K562 (cell line): ENCODE data around the gene NUP153. TPM values are rescaled to one million over a fixed set of nuclear protein-coding genes. Genes with fewer than 3 reads are reported as not detected.

ENCODE experiments used
- ATAC-seq: fragments of 200-7000 bp; cut with Tn5 transposase; 3 replicates; pipeline ENCODE4 v1.9.1; 2020; ENCODE audit warnings: moderate library complexity
- BruUV-seq: library from RNA; stranded (reverse); fragments of 400-500 nt; replicated peaks from 2 replicates; lab custom pipeline; 2021; lab: Mats Ljungman, UMichigan
- CTCF ChIA-PET: fragments of 300-600 bp; formaldehyde crosslinking; extraction: SDS; loops from one replicate; lab custom pipeline; 2021; ENCODE audit warnings: low intra/inter-chr PET ratio; lab: Yijun Ruan, JAX
- POLR2A ChIA-PET: fragments of 300-600, 350-650 bp; sonication (Branson Sonifier 250); formaldehyde crosslinking; extraction: SDS; loops from one replicate; lab custom pipeline; 2021; ENCODE audit warnings: antibody characterized with exemption, inconsistent platforms; lab: Yijun Ruan, JAX
- DNase-seq, 4 experiments: peaks; one replicate each; pipeline versions ENCODE4 v3.0.0 to v3.0.0-alpha.2; 2011 to 2018; ENCODE audit warnings: low spot score in 3 of 4, mixed read lengths in 3 of 4; ENCODE audit errors: extremely low read depth in 1 of 4
- FAIRE-seq: peaks from 2 replicates; lab custom pipeline; 2011; peaks lifted over from hg19 to GRCh38; lab: Jason Lieb, UNC
- H2AFZ ChIP-seq: 2 replicates; pipeline ENCODE4 v1.6.0; 2011; ENCODE audit warnings: low read depth, low read length, control low read depth, inconsistent platforms
- H3K27ac ChIP-seq: fragments of 200-600 bp; 3 replicates; pipeline ENCODE4 v1.8.0; 2011; ENCODE audit warnings: low read depth, mild to moderate bottlenecking, control low read depth, inconsistent platforms, low read length, moderate library complexity, mixed read lengths; ENCODE audit errors: extremely low read depth
- H3K27me3 ChIP-seq, 2 experiments: fragments of 300-600 bp in 1 of 2; 2 replicates in 1 of 2; 3 replicates in 1 of 2; pipeline versions ENCODE4 v1.6.0 to v1.8.0; 2011; ENCODE audit warnings: inconsistent platforms in 2 of 2, low read length in 2 of 2, mild to moderate bottlenecking in 1 of 2, mixed read lengths in 1 of 2, moderate library complexity in 1 of 2; ENCODE audit not compliant: control insufficient read depth in 2 of 2, insufficient read depth in 2 of 2
- H3K36me3 ChIP-seq: fragments of 300-600 bp; 3 replicates; pipeline ENCODE4 v1.8.0; 2011; ENCODE audit warnings: mild to moderate bottlenecking, low read length, inconsistent platforms; ENCODE audit not compliant: control insufficient read depth, insufficient read depth
- H3K4me1 ChIP-seq, 2 experiments: fragments of 200-600 bp in 1 of 2; replicated peaks in 1 of 2; 2 replicates in 1 of 2; 3 replicates in 1 of 2; pipeline versions ENCODE4 v1.5.1 to v1.8.0; 2011; ENCODE audit warnings: inconsistent platforms in 2 of 2, low read length in 2 of 2, mild to moderate bottlenecking in 1 of 2, mixed read lengths in 1 of 2, moderate library complexity in 1 of 2; ENCODE audit not compliant: control insufficient read depth in 2 of 2, insufficient read depth in 2 of 2
- H3K4me2 ChIP-seq: 2 replicates; pipeline ENCODE4 v1.6.1; 2011; ENCODE audit warnings: low read length, control low read depth, inconsistent platforms, mixed read lengths; ENCODE audit not compliant: insufficient read depth
- H3K4me3 ChIP-seq: fragments of 200-600 bp; sonication (generic), shearing (Covaris generic); 2 replicates; pipeline ENCODE4 v1.5.1; 2016; ENCODE audit warnings: control low read depth, inconsistent platforms
- H3K79me2 ChIP-seq: fragments of 200-600 bp; 3 replicates; pipeline ENCODE4 v1.8.0; 2011; ENCODE audit warnings: low read length, inconsistent platforms; ENCODE audit not compliant: control insufficient read depth, insufficient read depth
- H3K9ac ChIP-seq, 2 experiments: 2 replicates each; pipeline versions ENCODE4 v1.6.0 to v1.6.1; 2011; ENCODE audit warnings: low read depth in 2 of 2, low read length in 2 of 2, control low read depth in 1 of 2, inconsistent platforms in 1 of 2, mild to moderate bottlenecking in 1 of 2, mixed read lengths in 1 of 2; ENCODE audit not compliant: insufficient read depth in 1 of 2
- H3K9me1 ChIP-seq: one replicate; pipeline ENCODE4 v1.6.0; 2011; ENCODE audit warnings: inconsistent platforms, mild to moderate bottlenecking, low read length, moderate library complexity; ENCODE audit not compliant: control insufficient read depth, insufficient read depth
- H3K9me3 ChIP-seq: replicated peaks from 2 replicates; pipeline ENCODE4 v1.5.1; 2011; ENCODE audit warnings: low read depth, low read length, inconsistent platforms; ENCODE audit not compliant: control insufficient read depth, insufficient read depth
- H4K20me1 ChIP-seq: replicated peaks from 2 replicates; pipeline ENCODE4 v1.6.1; 2011; ENCODE audit warnings: low read length, inconsistent platforms, mixed read lengths; ENCODE audit not compliant: control insufficient read depth, insufficient read depth
- BRD4 ChIP-seq: fragments of 200-600 bp; sonication (generic); IDR thresholded peaks from 2 replicates; pipeline ENCODE4 v1.6.1; 2017; ENCODE audit warnings: inconsistent platforms
- CAMTA2 ChIP-seq: fragments of 250-450 bp; sonication (Bioruptor Pico); conservative IDR thresholded peaks from 2 replicates; pipeline ENCODE4 v1.5.1; 2022
- GATAD2A ChIP-seq: fragments of 450-650 bp; IDR thresholded peaks from 2 replicates; pipeline ENCODE4 v1.6.1; 2017
- KHSRP ChIP-seq: fragments of 450-650 bp; IDR thresholded peaks from 2 replicates; pipeline ENCODE4 v1.6.1; 2017
- SREBF2 ChIP-seq: sonication (generic); formaldehyde crosslinking; IDR thresholded peaks from 2 replicates; pipeline ENCODE4 v1.4.0; 2020; ENCODE audit warnings: mild to moderate bottlenecking, missing genetic modification reagents
- ZNF586 ChIP-seq: fragments of 450-650 bp; formaldehyde crosslinking; conservative IDR thresholded peaks from 2 replicates; pipeline ENCODE4 v1.4.0; 2020; ENCODE audit warnings: mild to moderate bottlenecking, moderate library complexity
- WGBS: fragments of 100-300 bp; shearing (Covaris generic); methylation state at CpG from one replicate; pipeline ENCODE4 v1.1.6; 2016; ENCODE audit warnings: low coverage, mixed read lengths; ENCODE audit not compliant: insufficient coverage; ENCODE audit errors: missing lambda C conversion rate; 5-methylcytosine and 5-hydroxymethylcytosine counted together
- in situ Hi-C: fragments of 300-500 bp; cut with MboI; formaldehyde crosslinking; loops from 4 replicates; pipeline ENCODE4 v1.15.0; 2018; ENCODE audit warnings: inconsistent platforms, mixed read lengths
- intact Hi-C: fragments of 100-400 bp; cut with micrococcal nuclease; formaldehyde crosslinking; loops from 2 replicates; pipeline ENCODE4 v1.14.2; 2022
- polyA plus RNA-seq, 8 experiments: library from polyadenylated mRNA; depleted of rRNA in 4 of 8; stranded (reverse) in 5 of 8; unstranded in 3 of 8; fragments of >200 nt; fragmentation: Nextera tagmentation in 2 of 8; fragmentation: Illumina TruSeq in 1 of 8; extraction: Ambion mirVana in 2 of 8; extraction: Trizol in 1 of 8; gene quantifications; 2 replicates each; pipeline versions ENCODE4 v1.2.1 to v1.2.3, GENCODE V29; 2011 to 2014; ENCODE audit warnings: inconsistent platforms in 1 of 8, missing spikeins in 1 of 8
- total RNA-seq, 7 experiments: library from RNA; depleted of rRNA in 6 of 7; stranded (reverse); fragments of >200 nt in 6 of 7; fragmentation: Illumina TruSeq in 2 of 7; extraction: Trizol in 2 of 7; gene quantifications; 2 replicates each; pipeline versions ENCODE4 v1.2.1 to v1.2.3, GENCODE V29; 2011 to 2021; ENCODE audit warnings: low replicate concordance in 1 of 7
- TF ChIP-seq, protein P1 (sequence below), 2 experiments: fragments of 150-350 bp in 1 of 2; IDR thresholded peaks; 2 replicates each; pipeline ENCODE4 v1.6.1; 2012 to 2016; ENCODE audit warnings: low read depth in 2 of 2, low read length in 2 of 2, mild to moderate bottlenecking in 1 of 2, moderate library complexity in 1 of 2
- TF ChIP-seq, protein P2 (sequence below): IDR thresholded peaks from 2 replicates; pipeline ENCODE4 v1.6.1; 2014; ENCODE audit warnings: antibody characterized with exemption
- TF ChIP-seq, protein P3 (sequence below): fragments of 150-350 bp; conservative IDR thresholded peaks from 2 replicates; pipeline ENCODE4 v1.6.1; 2014; ENCODE audit warnings: low read length
- TF ChIP-seq, protein P4 (sequence below): IDR thresholded peaks from 2 replicates; pipeline ENCODE4 v1.6.1; 2011; ENCODE audit warnings: borderline replicate concordance, low read depth, mild to moderate bottlenecking, moderate library complexity, low read length; ENCODE audit not compliant: insufficient read depth, poor library complexity, severe bottlenecking

NUP153 gene
- total and polyA plus RNA-seq, 9 of the 15 experiments (the other 6 are each of a cell fraction or from before 2014, with no cell fraction given): 21.9 to 110 (median 84.8) TPM

DNA sequence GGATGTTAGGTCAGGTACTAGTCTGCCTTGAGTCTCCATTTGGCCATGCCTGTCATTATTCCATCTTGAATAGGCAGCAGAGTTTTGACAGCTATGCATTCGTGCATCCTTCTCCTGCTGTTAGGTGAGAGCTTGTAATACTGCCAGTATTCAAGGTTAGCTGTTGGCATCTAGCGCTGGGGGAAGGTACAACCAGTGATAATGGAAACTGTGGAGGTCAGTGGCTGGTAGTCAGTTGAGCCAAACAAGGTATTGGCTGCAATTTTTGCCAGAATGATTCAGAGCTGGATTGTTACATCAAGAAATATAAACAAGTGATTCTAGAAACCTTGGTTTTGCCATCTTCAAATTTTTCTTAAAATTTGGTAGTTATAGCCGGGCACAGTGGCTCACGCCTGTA is 100.1 kb downstream of the NUP153 start:
- intact Hi-C loops: no loop called here
- 79% methylated on average over 4 of the region's 4 CpGs for WGBS
- peaks cover 0 to 5% of the 10 kb centered on the region in 2 experiments; a peak in 4 of 5 replicates for H3K4me1 ChIP-seq
- H3K4me3 ChIP-seq: no peak overlapping the region
- no TSS peak for BruUV-seq
- H3K79me2 ChIP-seq: peaks cover 11% of the 10 kb centered on the region
- no peak for FAIRE-seq
- DNase-seq: no peak
- H4K20me1 ChIP-seq: no peaks in the 10 kb centered on the region
- peaks cover 59% of the 10 kb centered on the region; the same call in 2 of the 3 replicates for H3K36me3 ChIP-seq
- in situ Hi-C loops: no loop called here
- H2AFZ ChIP-seq: no peak overlapping the region
- no peaks in the 10 kb centered on the region for H3K9me3 ChIP-seq
- no peak overlapping the region for H3K27ac ChIP-seq
- ChIA-PET POLR2A (no interaction called here), CTCF (no interaction called here)
- H3K4me2 ChIP-seq: no peak overlapping the region
- H3K27me3 ChIP-seq: no peaks in the 10 kb centered on the region
- no peaks in the 10 kb centered on the region for H3K9me1 ChIP-seq
- ATAC-seq: no peak
- H3K9ac ChIP-seq: no peak overlapping the region
- TF ChIP-seq, protein P1, sequence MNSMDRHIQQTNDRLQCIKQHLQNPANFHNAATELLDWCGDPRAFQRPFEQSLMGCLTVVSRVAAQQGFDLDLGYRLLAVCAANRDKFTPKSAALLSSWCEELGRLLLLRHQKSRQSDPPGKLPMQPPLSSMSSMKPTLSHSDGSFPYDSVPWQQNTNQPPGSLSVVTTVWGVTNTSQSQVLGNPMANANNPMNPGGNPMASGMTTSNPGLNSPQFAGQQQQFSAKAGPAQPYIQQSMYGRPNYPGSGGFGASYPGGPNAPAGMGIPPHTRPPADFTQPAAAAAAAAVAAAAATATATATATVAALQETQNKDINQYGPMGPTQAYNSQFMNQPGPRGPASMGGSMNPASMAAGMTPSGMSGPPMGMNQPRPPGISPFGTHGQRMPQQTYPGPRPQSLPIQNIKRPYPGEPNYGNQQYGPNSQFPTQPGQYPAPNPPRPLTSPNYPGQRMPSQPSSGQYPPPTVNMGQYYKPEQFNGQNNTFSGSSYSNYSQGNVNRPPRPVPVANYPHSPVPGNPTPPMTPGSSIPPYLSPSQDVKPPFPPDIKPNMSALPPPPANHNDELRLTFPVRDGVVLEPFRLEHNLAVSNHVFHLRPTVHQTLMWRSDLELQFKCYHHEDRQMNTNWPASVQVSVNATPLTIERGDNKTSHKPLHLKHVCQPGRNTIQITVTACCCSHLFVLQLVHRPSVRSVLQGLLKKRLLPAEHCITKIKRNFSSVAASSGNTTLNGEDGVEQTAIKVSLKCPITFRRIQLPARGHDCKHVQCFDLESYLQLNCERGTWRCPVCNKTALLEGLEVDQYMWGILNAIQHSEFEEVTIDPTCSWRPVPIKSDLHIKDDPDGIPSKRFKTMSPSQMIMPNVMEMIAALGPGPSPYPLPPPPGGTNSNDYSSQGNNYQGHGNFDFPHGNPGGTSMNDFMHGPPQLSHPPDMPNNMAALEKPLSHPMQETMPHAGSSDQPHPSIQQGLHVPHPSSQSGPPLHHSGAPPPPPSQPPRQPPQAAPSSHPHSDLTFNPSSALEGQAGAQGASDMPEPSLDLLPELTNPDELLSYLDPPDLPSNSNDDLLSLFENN (IDR thresholded peaks at IDR 0.05; ENCODE audit: low read depth in 2 of 2, low read length in 2 of 2): no peak
- no peak for TF ChIP-seq BRD4
- no peak for TF ChIP-seq CAMTA2 (CRISPR knock-in tag)
- TF ChIP-seq KHSRP: no peak
- TF ChIP-seq, protein P2, sequence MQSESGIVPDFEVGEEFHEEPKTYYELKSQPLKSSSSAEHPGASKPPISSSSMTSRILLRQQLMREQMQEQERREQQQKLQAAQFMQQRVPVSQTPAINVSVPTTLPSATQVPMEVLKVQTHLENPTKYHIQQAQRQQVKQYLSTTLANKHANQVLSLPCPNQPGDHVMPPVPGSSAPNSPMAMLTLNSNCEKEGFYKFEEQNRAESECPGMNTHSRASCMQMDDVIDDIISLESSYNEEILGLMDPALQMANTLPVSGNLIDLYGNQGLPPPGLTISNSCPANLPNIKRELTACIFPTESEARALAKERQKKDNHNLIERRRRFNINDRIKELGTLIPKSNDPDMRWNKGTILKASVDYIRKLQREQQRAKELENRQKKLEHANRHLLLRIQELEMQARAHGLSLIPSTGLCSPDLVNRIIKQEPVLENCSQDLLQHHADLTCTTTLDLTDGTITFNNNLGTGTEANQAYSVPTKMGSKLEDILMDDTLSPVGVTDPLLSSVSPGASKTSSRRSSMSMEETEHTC: no peak
- no peak for TF ChIP-seq GATAD2A
- TF ChIP-seq ZNF586 (CRISPR knock-in tag): no peak
- TF ChIP-seq SREBF2: no peak
- TF ChIP-seq, protein P3, sequence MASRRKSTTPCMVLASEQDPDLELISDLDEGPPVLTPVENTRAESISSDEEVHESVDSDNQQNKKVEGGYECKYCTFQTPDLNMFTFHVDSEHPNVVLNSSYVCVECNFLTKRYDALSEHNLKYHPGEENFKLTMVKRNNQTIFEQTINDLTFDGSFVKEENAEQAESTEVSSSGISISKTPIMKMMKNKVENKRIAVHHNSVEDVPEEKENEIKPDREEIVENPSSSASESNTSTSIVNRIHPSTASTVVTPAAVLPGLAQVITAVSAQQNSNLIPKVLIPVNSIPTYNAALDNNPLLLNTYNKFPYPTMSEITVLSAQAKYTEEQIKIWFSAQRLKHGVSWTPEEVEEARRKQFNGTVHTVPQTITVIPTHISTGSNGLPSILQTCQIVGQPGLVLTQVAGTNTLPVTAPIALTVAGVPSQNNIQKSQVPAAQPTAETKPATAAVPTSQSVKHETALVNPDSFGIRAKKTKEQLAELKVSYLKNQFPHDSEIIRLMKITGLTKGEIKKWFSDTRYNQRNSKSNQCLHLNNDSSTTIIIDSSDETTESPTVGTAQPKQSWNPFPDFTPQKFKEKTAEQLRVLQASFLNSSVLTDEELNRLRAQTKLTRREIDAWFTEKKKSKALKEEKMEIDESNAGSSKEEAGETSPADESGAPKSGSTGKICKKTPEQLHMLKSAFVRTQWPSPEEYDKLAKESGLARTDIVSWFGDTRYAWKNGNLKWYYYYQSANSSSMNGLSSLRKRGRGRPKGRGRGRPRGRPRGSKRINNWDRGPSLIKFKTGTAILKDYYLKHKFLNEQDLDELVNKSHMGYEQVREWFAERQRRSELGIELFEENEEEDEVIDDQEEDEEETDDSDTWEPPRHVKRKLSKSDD: no peak
- TF ChIP-seq, protein P4, sequence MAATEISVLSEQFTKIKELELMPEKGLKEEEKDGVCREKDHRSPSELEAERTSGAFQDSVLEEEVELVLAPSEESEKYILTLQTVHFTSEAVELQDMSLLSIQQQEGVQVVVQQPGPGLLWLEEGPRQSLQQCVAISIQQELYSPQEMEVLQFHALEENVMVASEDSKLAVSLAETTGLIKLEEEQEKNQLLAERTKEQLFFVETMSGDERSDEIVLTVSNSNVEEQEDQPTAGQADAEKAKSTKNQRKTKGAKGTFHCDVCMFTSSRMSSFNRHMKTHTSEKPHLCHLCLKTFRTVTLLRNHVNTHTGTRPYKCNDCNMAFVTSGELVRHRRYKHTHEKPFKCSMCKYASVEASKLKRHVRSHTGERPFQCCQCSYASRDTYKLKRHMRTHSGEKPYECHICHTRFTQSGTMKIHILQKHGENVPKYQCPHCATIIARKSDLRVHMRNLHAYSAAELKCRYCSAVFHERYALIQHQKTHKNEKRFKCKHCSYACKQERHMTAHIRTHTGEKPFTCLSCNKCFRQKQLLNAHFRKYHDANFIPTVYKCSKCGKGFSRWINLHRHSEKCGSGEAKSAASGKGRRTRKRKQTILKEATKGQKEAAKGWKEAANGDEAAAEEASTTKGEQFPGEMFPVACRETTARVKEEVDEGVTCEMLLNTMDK: no peak
